ENCODE data around the gene NOL9.
A peak's percentile ranks its signal among the peaks of the same experiment; 100 is the strongest.

- TF ChIP-seq FOS (IDR thresholded peaks at IDR 0.05; ENCODE audit: borderline replicate concordance, insufficient read depth, low read length): no peak
- TF ChIP-seq CTCF (IDR thresholded peaks at IDR 0.05; ENCODE audit: extremely low read depth in 1 of 2, insufficient read depth in 1 of 2, low read depth in 1 of 2, low read length in 2 of 2): no peak
- no peak for TF ChIP-seq MYC (IDR thresholded peaks at IDR 0.05; ENCODE audit: low read depth, low read length)
- TF ChIP-seq POLR2A (IDR thresholded peaks at IDR 0.05; ENCODE audit: low read depth, low read length): no peak
- no peak for TF ChIP-seq EZH2 (IDR thresholded peaks at IDR 0.05; ENCODE audit: borderline replicate concordance, low read depth, low read length, severe bottlenecking)
- peak; percentile 57 for TF ChIP-seq POLR2AphosphoS5 (IDR thresholded peaks at IDR 0.05; ENCODE audit: insufficient read depth, low read depth, low read length)
Observed at GRCh38 chr1:6490181-6491080, 63.9 kb downstream of the NOL9 start.

All from endothelial cell of umbilical vein (primary cell).